ENCODE results near the gene PCDHB10.
"Not testable (repeated sequence)": the region's sequence is repeated elsewhere in the genome, so short reads cannot be mapped to it uniquely, and the experiment has no call there.

- not testable (repeated sequence) for TF ChIP-seq REST (IDR thresholded peaks at IDR 0.05); MAZ (IDR thresholded peaks at IDR 0.05; ENCODE audit: borderline replicate concordance, low read depth, low read length); POLR2A (IDR thresholded peaks at IDR 0.05; ENCODE audit: low read length); MAFK (IDR thresholded peaks at IDR 0.05; ENCODE audit: partially characterized antibody); CTCF (IDR thresholded peaks at IDR 0.05); MYC (IDR thresholded peaks at IDR 0.05; ENCODE audit: borderline replicate concordance, low read length); NR3C1 (IDR thresholded peaks at IDR 0.05); PHF8 (IDR thresholded peaks at IDR 0.05; ENCODE audit: borderline replicate concordance, low read depth); CBX8 (IDR thresholded peaks at IDR 0.05); HDAC2 (IDR thresholded peaks at IDR 0.05); ATOH8 (CRISPR knock-in tag; IDR thresholded peaks at IDR 0.05; ENCODE audit: low read depth); TFCP2L1 (CRISPR knock-in tag; IDR thresholded peaks at IDR 0.05)
Observed at GRCh38 chr5:141201646-141202045, 9.5 kb downstream of the PCDHB10 start.
